Psoas muscle (tissue), 8 donors: ENCODE data around the gene AP1G1. TPM values are rescaled to one million over a fixed set of nuclear protein-coding genes. Genes with fewer than 3 reads are reported as not detected.
"Not testable (repeated sequence)": the region's sequence is repeated elsewhere in the genome, so short reads cannot be mapped to it uniquely, and the experiment has no call there.

Experiments
- ATAC-seq, 4 donors: fragments of 200-7000 bp; cut with Tn5 transposase; one replicate each; pipeline ENCODE4 v1.9.1; 2020; ENCODE audit warnings: moderate library complexity in 3 of 4, mild to moderate bottlenecking in 2 of 4
- DNase-seq, 2 donors: peaks; one replicate each; pipeline ENCODE4 v3.0.0-alpha.2; 2020
- H3K27ac ChIP-seq: fragments of 200-600 bp; one replicate; pipeline ENCODE4 v1.8.0; 2022
- H3K27me3 ChIP-seq, 3 donors: fragments of 200-600 bp in 1 of 3; one replicate each; pipeline versions ENCODE4 v1.6.1 to v1.8.0; 2013 to 2022; ENCODE audit warnings: low read length in 2 of 3, mild to moderate bottlenecking in 2 of 3, moderate library complexity in 1 of 3; ENCODE audit not compliant: insufficient read depth in 3 of 3
- H3K36me3 ChIP-seq, 2 donors: fragments of 200-600 bp in 1 of 2; one replicate each; pipeline versions ENCODE4 v1.6.1 to v1.8.0; 2013 to 2022; ENCODE audit warnings: low read depth in 1 of 2, mild to moderate bottlenecking in 1 of 2, moderate library complexity in 1 of 2; ENCODE audit not compliant: insufficient read depth in 1 of 2
- H3K4me1 ChIP-seq: fragments of 200-600 bp; one replicate; pipeline ENCODE4 v1.8.0; 2022
- H3K4me3 ChIP-seq: fragments of 200-600 bp; one replicate; pipeline ENCODE4 v1.8.0; 2022; ENCODE audit warnings: mild to moderate bottlenecking
- H3K9me3 ChIP-seq: fragments of 200-600 bp; one replicate; pipeline ENCODE4 v1.8.0; 2022
- WGBS, 3 donors: extraction: QIAGEN DNeasy Blood & Tissue Kit; methylation state at CpG; one replicate each; pipeline versions ENCODE4 v1.1.6 to v1.1.7; 2013; 5-methylcytosine and 5-hydroxymethylcytosine counted together
- intact Hi-C, 2 donors: fragments of 100-400 bp; cut with DNase I; formaldehyde crosslinking; loops; one replicate each; pipeline versions ENCODE4 v1.11.0 to v1.14.2; 2022
- polyA plus RNA-seq, 3 donors: library from polyadenylated mRNA; stranded (reverse); fragments of 200-250 nt; gene quantifications; one replicate each; pipeline ENCODE4 v1.2.3, GENCODE V29; 2013
- total RNA-seq, 4 donors: library from RNA; stranded (reverse); fragmentation: NEBNext Ultra II Directional in 2 of 4; extraction: Animal tissue kit (Norgen Biotek cat#: 25700) in 2 of 4; gene quantifications; one replicate each; pipeline versions ENCODE4 v1.2.1 to v1.2.4, GENCODE V29; 2021 to 2023
- TF ChIP-seq, protein P1 (sequence below): fragments of 200-600 bp; IDR thresholded peaks from one replicate; pipeline ENCODE4 v1.8.0; 2022; ENCODE audit warnings: antibody characterized with exemption
- donor health status: healthy with polysubstance abuse.
- donor health status: DM: no; HTN: no; CAD: no; lungs with moderate emphysema.
- donor health status: Bipolar disorder and iron deficiency.
- donor health status: healthy.
- donor health status: DM: yes; HTN: yes; CAD: no.
- donor health status: DM: no; HTN: no; CAD: no.
- donor health status: DM: no; HTN: no; CAD: no.
- donor health status: DM: yes; HTN: yes; CAD: no.

Gene AP1G1
- total and polyA plus RNA-seq, 7 donors = 19.7 to 69.8 (median 60.6) TPM

DNA sequence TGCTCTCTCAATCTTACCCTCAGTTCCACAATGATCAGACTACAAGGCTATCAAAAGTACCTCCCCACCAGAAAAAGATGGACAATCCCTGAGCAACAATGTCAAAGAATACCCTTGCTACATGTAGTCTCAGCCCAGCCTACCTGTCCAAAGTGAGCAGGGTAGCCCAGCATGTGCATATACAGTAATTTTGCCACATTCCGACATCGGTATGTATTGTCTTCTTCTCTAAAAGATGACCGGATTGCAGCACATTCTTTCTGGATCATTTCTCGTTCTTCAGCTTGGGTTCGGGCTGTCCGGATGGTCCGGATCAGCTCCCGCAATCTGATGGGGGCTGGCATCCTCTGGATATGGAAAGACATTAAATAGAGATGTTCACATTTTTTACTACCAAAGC, 19.5 kb downstream of the AP1G1 start:
- ATAC-seq (no peak), DNase-seq (no peak)
- 96 to 99% (median 97%) methylated on average over 8 of the region's 8 CpGs for WGBS, 3 donors
- Histone ChIP-seq H3K36me3 (peaks cover 7 to 45% of the 10 kb centered on the region in 2 donors), H3K27me3 (no peaks in the 10 kb centered on the region), H3K9me3 (no peaks in the 10 kb centered on the region), H3K27ac (no peak overlapping the region), H3K4me3 (no peak overlapping the region), H3K4me1 (peaks cover 10% of the 10 kb centered on the region)
- TF ChIP-seq, protein P1, sequence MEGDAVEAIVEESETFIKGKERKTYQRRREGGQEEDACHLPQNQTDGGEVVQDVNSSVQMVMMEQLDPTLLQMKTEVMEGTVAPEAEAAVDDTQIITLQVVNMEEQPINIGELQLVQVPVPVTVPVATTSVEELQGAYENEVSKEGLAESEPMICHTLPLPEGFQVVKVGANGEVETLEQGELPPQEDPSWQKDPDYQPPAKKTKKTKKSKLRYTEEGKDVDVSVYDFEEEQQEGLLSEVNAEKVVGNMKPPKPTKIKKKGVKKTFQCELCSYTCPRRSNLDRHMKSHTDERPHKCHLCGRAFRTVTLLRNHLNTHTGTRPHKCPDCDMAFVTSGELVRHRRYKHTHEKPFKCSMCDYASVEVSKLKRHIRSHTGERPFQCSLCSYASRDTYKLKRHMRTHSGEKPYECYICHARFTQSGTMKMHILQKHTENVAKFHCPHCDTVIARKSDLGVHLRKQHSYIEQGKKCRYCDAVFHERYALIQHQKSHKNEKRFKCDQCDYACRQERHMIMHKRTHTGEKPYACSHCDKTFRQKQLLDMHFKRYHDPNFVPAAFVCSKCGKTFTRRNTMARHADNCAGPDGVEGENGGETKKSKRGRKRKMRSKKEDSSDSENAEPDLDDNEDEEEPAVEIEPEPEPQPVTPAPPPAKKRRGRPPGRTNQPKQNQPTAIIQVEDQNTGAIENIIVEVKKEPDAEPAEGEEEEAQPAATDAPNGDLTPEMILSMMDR = no peak
- intact Hi-C loops = no loop called here

DNA sequence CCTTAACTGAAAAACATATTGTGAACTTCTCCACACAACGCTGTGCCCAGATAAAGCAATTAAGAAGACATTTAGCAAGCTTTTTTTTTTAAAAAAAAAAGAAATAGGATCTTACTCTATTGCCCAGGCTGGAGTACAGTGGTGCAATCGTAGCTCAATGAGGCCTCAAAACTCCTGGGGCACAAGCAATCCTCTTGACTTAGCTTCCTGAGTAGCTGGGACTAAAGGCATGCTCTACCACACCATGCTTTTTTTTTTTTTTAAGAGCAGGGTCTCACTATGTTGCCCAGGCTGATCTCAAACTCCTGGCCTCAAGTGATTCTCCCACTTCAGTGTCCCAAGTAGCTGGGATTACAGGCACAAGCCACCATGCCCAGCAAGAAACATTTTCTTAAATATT, 20.1 kb downstream of the AP1G1 start:
- peaks cover 7 to 45% of the 10 kb centered on the region in 2 donors for H3K36me3 ChIP-seq
- intact Hi-C loops = no loop called here
- no peaks in the 10 kb centered on the region for H3K27me3 ChIP-seq
- DNase-seq (no peak), ATAC-seq (no peak)
- TF ChIP-seq, protein P1 = no peak
- no peaks in the 10 kb centered on the region for H3K9me3 ChIP-seq
- peaks cover 4% of the 10 kb centered on the region for H3K4me1 ChIP-seq
- WGBS, 3 donors = 83 to 96% (median 93%) methylated on average over 2 of the region's 2 CpGs
- H3K27ac ChIP-seq = no peak overlapping the region
- H3K4me3 ChIP-seq = no peak overlapping the region

DNA sequence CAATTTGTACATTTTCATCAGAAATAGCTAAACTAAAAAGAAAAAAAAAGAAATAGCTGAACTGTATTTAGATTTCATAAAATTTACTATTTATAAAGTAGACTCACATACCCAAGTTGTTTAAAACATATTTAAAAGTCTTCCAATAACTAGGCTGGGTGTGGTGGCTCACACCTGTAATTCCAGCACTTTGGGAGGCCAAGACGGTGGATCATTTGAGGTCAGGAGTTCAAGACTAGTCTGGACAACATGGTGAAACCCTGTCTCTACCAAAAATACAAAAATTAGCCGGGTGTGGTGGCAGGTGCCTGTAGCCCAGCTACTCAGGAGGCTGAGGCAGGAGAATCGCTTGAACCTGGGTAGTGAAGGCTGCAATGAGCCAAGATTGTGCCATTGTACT, 23.5 kb downstream of the AP1G1 start:
- 93 to 100% (median 95%) methylated on average over 3 of the region's 3 CpGs for WGBS, 3 donors
- H3K4me1 ChIP-seq, DNase-seq, intact Hi-C loops, ATAC-seq, H3K4me3 ChIP-seq, H3K9me3 ChIP-seq, H3K27ac ChIP-seq, H3K27me3 ChIP-seq: not testable (repeated sequence)
- peaks cover 7 to 55% of the 10 kb centered on the region in 2 donors for H3K36me3 ChIP-seq

DNA sequence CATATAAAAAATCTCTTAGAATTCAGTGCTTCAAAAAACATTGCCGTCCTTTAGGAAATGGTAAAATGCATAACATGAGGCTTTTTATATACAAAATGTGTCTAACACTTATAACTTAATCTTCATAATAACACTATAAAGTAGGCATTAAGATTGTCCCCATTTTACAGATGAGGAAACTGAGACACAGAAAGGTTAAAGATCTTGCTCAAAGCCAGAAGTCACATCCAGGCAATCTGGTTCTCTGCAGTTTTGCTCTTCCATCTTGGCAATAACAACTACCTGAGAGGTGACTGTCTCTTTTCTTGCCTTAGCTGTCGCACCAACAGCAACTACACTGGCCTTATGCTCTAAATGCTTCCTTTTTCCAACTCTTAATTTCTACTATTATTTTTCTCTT, 24.5 kb downstream of the AP1G1 start:
- no peak overlapping the region for H3K27ac ChIP-seq
- DNase-seq (no peak), ATAC-seq (no peak)
- H3K4me1 ChIP-seq = peaks cover 10% of the 10 kb centered on the region
- intact Hi-C loops = no loop called here
- no peak overlapping the region for H3K4me3 ChIP-seq
- WGBS, 3 donors = 92 to 96% (median 95%) methylated on average over 2 of the region's 2 CpGs
- peaks cover 7 to 52% of the 10 kb centered on the region in 2 donors for H3K36me3 ChIP-seq
- H3K9me3 ChIP-seq = no peaks in the 10 kb centered on the region
- H3K27me3 ChIP-seq = no peaks in the 10 kb centered on the region
- TF ChIP-seq, protein P1 = no peak

DNA sequence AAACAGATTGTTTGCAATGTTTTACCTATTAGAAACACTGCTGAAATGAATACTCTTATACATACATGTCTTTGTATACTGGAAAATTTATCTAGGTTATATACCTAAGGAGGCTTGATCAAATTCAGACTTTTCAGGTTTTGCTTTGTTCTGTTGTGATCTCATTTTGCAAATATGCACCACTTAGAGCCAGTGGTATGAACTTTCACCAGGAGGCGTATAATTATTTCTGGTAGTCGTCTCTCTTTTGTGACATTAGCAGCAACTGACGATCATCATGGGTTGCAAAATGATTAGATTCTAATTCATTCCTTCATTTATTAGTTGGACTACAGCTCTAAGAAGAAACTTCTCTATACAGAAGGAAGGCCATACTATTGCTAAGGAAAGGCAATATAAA, 26.9 kb downstream of the AP1G1 start:
- Histone ChIP-seq H3K36me3 (peaks cover 0 to 29% of the 10 kb centered on the region in 2 donors), H3K4me3 (no peak overlapping the region), H3K27me3 (no peaks in the 10 kb centered on the region), H3K4me1 (peaks cover 13% of the 10 kb centered on the region), H3K27ac (no peak overlapping the region), H3K9me3 (no peaks in the 10 kb centered on the region)
- intact Hi-C loops = no loop called here
- WGBS, 3 donors = 31 to 40% (median 34%) methylated on average over 3 of the region's 3 CpGs
- no peak for ATAC-seq
- DNase-seq = no peak
- TF ChIP-seq, protein P1 = no peak
